Measurements from ENCODE around the gene R3HDM1.
A peak's percentile ranks its signal among the peaks of the same experiment; 100 is the strongest.
"Not testable (repeated sequence)": the region's sequence is repeated elsewhere in the genome, so short reads cannot be mapped to it uniquely, and the experiment has no call there.

Gene R3HDM1

GRCh38 chr2:135698838-135699237 is 167.6 kb downstream of the R3HDM1 start:
- no peak overlapping the region for H3K27ac ChIP-seq
- TF ChIP-seq ZFX (IDR thresholded peaks at IDR 0.05; ENCODE audit: borderline replicate concordance) (no peak), CTCF (IDR thresholded peaks at IDR 0.05) (no peak)

GRCh38 chr2:135701442-135701841 is 170.2 kb downstream of the R3HDM1 start:
- no peak overlapping the region for H3K27ac ChIP-seq
- TF ChIP-seq CTCF (IDR thresholded peaks at IDR 0.05) (no peak), ZFX (IDR thresholded peaks at IDR 0.05; ENCODE audit: borderline replicate concordance) (no peak)

- no peak overlapping the region for H3K27ac ChIP-seq
- TF ChIP-seq CTCF (IDR thresholded peaks at IDR 0.05) (no peak), ZFX (IDR thresholded peaks at IDR 0.05; ENCODE audit: borderline replicate concordance) (no peak)
Measured at GRCh38 chr2:135703300-135703699, 172.0 kb downstream of the R3HDM1 start.

- H3K27ac ChIP-seq: not testable (repeated sequence)
Measured at GRCh38 chr2:135704075-135704474, 172.8 kb downstream of the R3HDM1 start.

- TF ChIP-seq CTCF (IDR thresholded peaks at IDR 0.05): no peak
- no peak for TF ChIP-seq ZFX (IDR thresholded peaks at IDR 0.05; ENCODE audit: borderline replicate concordance)
- no peak overlapping the region for H3K27ac ChIP-seq
Measured at GRCh38 chr2:135708159-135708558, 176.9 kb downstream of the R3HDM1 start.

GRCh38 chr2:135709992-135710391 is 178.7 kb downstream of the R3HDM1 start:
- TF ChIP-seq ZFX (IDR thresholded peaks at IDR 0.05; ENCODE audit: borderline replicate concordance) (no peak), CTCF (IDR thresholded peaks at IDR 0.05) (peak; percentile 76)
- H3K27ac ChIP-seq: no peak overlapping the region

GRCh38 chr2:135715086-135715485 is 183.8 kb downstream of the R3HDM1 start:
- not testable (repeated sequence) for H3K27ac ChIP-seq

- H3K27ac ChIP-seq: no peak overlapping the region
- no peak for TF ChIP-seq ZFX (IDR thresholded peaks at IDR 0.05; ENCODE audit: borderline replicate concordance)
- no peak for TF ChIP-seq CTCF (IDR thresholded peaks at IDR 0.05)
Measured at GRCh38 chr2:135728064-135728743, 196.9 kb downstream of the R3HDM1 start.
